ENCODE measurements around the gene BMP15. TPM values are rescaled to one million over a fixed set of nuclear protein-coding genes. Genes with fewer than 3 reads are reported as not detected.

BMP15 gene
- total RNA-seq, 1 donor from 2014 or later, result not detected

- Histone ChIP-seq H3K4me1 (ENCODE audit: control insufficient read depth in 3 of 3, insufficient read depth in 3 of 3, low read length in 3 of 3) (no peaks in the 10 kb centered on the region), H3K4me3 (ENCODE audit: low read length in 3 of 3) (no peak overlapping the region), H3K9me3 (ENCODE audit: control insufficient read depth in 3 of 3, low read length in 3 of 3) (no peaks in the 10 kb centered on the region), H3K9ac (ENCODE audit: low read depth in 1 of 3, low read length in 3 of 3) (no peak overlapping the region), H3K27ac (ENCODE audit: low read depth, low read length) (no peak overlapping the region), H3K36me3 (ENCODE audit: control insufficient read depth in 3 of 3, insufficient read depth in 3 of 3, low read length in 3 of 3) (no peaks in the 10 kb centered on the region), H3K27me3 (ENCODE audit: control insufficient read depth in 3 of 3, insufficient read depth in 3 of 3, low read length in 3 of 3) (no peaks in the 10 kb centered on the region)
These were observed 53.3 kb downstream of the BMP15 start for GRCh38 chrX:50963842-50964241.

Other genes with a start within 250 kb of the BMP15 start
- 3.7 TPM for gene SHROOM4, start 96.5 kb upstream of the BMP15 start, total RNA-seq